Osteoblast (primary cell): ENCODE results near the gene SULT2A1. TPM values are rescaled to one million over a fixed set of nuclear protein-coding genes. Genes with fewer than 3 reads are reported as not detected.
"Not testable (repeated sequence)": the region's sequence is repeated elsewhere in the genome, so short reads cannot be mapped to it uniquely, and the experiment has no call there.

ENCODE experiments used
- DNase-seq: peaks from one replicate; pipeline ENCODE4 v3.0.0; 2011; ENCODE audit warnings: low spot score, mixed read lengths; ENCODE audit not compliant: insufficient read length; ENCODE audit errors: missing footprints
- H2AFZ ChIP-seq: 2 replicates; pipeline ENCODE4 v1.6.0; 2011; ENCODE audit warnings: mild to moderate bottlenecking, low read length
- H3K27ac ChIP-seq: 2 replicates; pipeline ENCODE4 v1.5.1; 2011; ENCODE audit warnings: mild to moderate bottlenecking, low read depth, low read length, moderate library complexity
- H3K27me3 ChIP-seq: 2 replicates; pipeline ENCODE4 v1.6.0; 2012; ENCODE audit warnings: mild to moderate bottlenecking, control low read depth, inconsistent platforms, low read length, moderate library complexity; ENCODE audit not compliant: insufficient read depth
- H3K36me3 ChIP-seq: 2 replicates; pipeline ENCODE4 v1.5.1; 2011; ENCODE audit warnings: mild to moderate bottlenecking, low read length, control low read depth, moderate library complexity; ENCODE audit not compliant: insufficient read depth
- H3K4me1 ChIP-seq: 2 replicates; pipeline ENCODE4 v1.5.1; 2011; ENCODE audit warnings: mild to moderate bottlenecking, low read length, control low read depth, moderate library complexity; ENCODE audit not compliant: insufficient read depth
- H3K4me2 ChIP-seq: 2 replicates; pipeline ENCODE4 v1.6.0; 2011; ENCODE audit warnings: mild to moderate bottlenecking, low read length; ENCODE audit not compliant: insufficient read depth
- H3K4me3 ChIP-seq: fragments of 200-600 bp; sonication (generic); 3 replicates; pipeline ENCODE4 v1.5.1; 2012; ENCODE audit warnings: mild to moderate bottlenecking, low read length, inconsistent platforms; ENCODE audit not compliant: insufficient read depth
- H3K79me2 ChIP-seq: 2 replicates; pipeline ENCODE4 v1.6.0; 2012; ENCODE audit warnings: mild to moderate bottlenecking, low read length, control low read depth, inconsistent platforms; ENCODE audit not compliant: insufficient read depth
- H3K9me3 ChIP-seq: 2 replicates; pipeline ENCODE4 v1.5.1; 2011; ENCODE audit warnings: low read depth, low read length, control low read depth
- H4K20me1 ChIP-seq: 2 replicates; pipeline ENCODE4 v1.6.0; 2012; ENCODE audit warnings: mild to moderate bottlenecking, low read length, control low read depth; ENCODE audit not compliant: insufficient read depth
- total RNA-seq: library from RNA; depleted of rRNA; stranded (reverse); fragments of >200 nt; gene quantifications from 2 replicates; pipeline ENCODE4 v1.2.3, GENCODE V29; 2012
- TF ChIP-seq, protein P1 (sequence below): IDR thresholded peaks from 2 replicates; pipeline ENCODE4 v1.5.1; 2011; ENCODE audit warnings: mild to moderate bottlenecking, low read depth, low read length, moderate library complexity; ENCODE audit errors: extremely low read depth

SULT2A1 gene
- total RNA-seq, 1 donor: not detected

GRCh38 chr19:47860602-47861297, 25.4 kb downstream of the SULT2A1 start:
- TF ChIP-seq, protein P1, sequence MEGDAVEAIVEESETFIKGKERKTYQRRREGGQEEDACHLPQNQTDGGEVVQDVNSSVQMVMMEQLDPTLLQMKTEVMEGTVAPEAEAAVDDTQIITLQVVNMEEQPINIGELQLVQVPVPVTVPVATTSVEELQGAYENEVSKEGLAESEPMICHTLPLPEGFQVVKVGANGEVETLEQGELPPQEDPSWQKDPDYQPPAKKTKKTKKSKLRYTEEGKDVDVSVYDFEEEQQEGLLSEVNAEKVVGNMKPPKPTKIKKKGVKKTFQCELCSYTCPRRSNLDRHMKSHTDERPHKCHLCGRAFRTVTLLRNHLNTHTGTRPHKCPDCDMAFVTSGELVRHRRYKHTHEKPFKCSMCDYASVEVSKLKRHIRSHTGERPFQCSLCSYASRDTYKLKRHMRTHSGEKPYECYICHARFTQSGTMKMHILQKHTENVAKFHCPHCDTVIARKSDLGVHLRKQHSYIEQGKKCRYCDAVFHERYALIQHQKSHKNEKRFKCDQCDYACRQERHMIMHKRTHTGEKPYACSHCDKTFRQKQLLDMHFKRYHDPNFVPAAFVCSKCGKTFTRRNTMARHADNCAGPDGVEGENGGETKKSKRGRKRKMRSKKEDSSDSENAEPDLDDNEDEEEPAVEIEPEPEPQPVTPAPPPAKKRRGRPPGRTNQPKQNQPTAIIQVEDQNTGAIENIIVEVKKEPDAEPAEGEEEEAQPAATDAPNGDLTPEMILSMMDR: no peak
- Histone ChIP-seq H3K27me3 (peaks cover 6% of the 10 kb centered on the region), H3K79me2 (no peaks in the 10 kb centered on the region), H3K36me3 (no peaks in the 10 kb centered on the region), H3K4me3 (no peak overlapping the region), H3K4me1 (no peaks in the 10 kb centered on the region), H2AFZ (no peak overlapping the region), H3K27ac (no peak overlapping the region), H3K9me3 (no peaks in the 10 kb centered on the region), H4K20me1 (no peaks in the 10 kb centered on the region), H3K4me2 (no peak overlapping the region)
- DNase-seq: peak; percentile 11

GRCh38 chr19:47859838-47860237, 26.3 kb downstream of the SULT2A1 start:
- not testable (repeated sequence) for H2AFZ ChIP-seq, H3K79me2 ChIP-seq, H3K36me3 ChIP-seq, H4K20me1 ChIP-seq, H3K4me2 ChIP-seq, H3K4me3 ChIP-seq, H3K4me1 ChIP-seq, DNase-seq, H3K9me3 ChIP-seq, H3K27ac ChIP-seq
- H3K27me3 ChIP-seq: peaks cover 12% of the 10 kb centered on the region

GRCh38 chr19:47858646-47859285, 27.3 kb downstream of the SULT2A1 start, which contains the start of gene TPRX2:
Gene TPRX2, plus strand, starts transcription at chr19:47859235. Its CDS starts 12 bp downstream, at chr19:47859247.
- H3K9me3 ChIP-seq, H4K20me1 ChIP-seq: not testable (repeated sequence)

GRCh38 chr19:47858231-47858630, 27.9 kb downstream of the SULT2A1 start:
- not testable (repeated sequence) for H3K79me2 ChIP-seq, H3K9me3 ChIP-seq, H4K20me1 ChIP-seq, H3K4me3 ChIP-seq, H2AFZ ChIP-seq, H3K4me2 ChIP-seq, H3K36me3 ChIP-seq, H3K4me1 ChIP-seq, H3K27ac ChIP-seq
- H3K27me3 ChIP-seq: peaks cover 15% of the 10 kb centered on the region
- DNase-seq: peak; percentile 61

More at GRCh38 chr19:47858646-47859285, 27.3 kb downstream of the SULT2A1 start, which contains the start of gene TPRX2:
- not testable (repeated sequence) for H3K4me2 ChIP-seq, H3K27ac ChIP-seq, H3K4me1 ChIP-seq, H3K36me3 ChIP-seq, H3K4me3 ChIP-seq, H2AFZ ChIP-seq, H3K79me2 ChIP-seq
- DNase-seq: peak; percentile 64
- H3K27me3 ChIP-seq: peaks cover 15% of the 10 kb centered on the region

DNA sequence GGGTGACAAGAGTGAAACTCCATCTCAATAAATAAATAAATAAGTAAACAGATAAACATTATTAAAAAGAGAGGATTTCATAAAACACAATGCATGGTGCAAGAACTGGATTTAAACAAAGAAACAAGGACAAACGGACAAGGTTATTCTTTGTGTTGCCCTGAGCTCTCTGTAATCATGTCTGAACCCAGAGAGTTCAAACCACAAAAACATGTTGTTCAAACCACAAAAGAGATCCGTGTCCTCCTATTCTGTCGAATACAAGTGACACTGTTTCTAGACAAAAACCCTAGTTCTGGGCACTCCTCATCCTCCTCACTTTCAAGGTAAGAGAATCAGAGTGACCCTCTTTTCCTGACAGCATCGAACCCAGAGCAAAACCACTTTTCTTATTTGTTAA, 31.7 kb downstream of the SULT2A1 start:
- no peaks in the 10 kb centered on the region for H3K9me3 ChIP-seq
- H3K4me1 ChIP-seq: no peaks in the 10 kb centered on the region
- no peak overlapping the region for H3K4me2 ChIP-seq
- peaks cover 23% of the 10 kb centered on the region for H3K27me3 ChIP-seq
- no peak for DNase-seq
- H2AFZ ChIP-seq: no peak overlapping the region
- no peaks in the 10 kb centered on the region for H4K20me1 ChIP-seq
- TF ChIP-seq, protein P1: no peak
- no peaks in the 10 kb centered on the region for H3K79me2 ChIP-seq
- no peak overlapping the region for H3K4me3 ChIP-seq
- no peaks in the 10 kb centered on the region for H3K36me3 ChIP-seq
- no peak overlapping the region for H3K27ac ChIP-seq
